ENCODE results near the gene TRIM28.

The TRIM28 gene

GRCh38 chr19:58585442-58586132 is 41.7 kb downstream of the TRIM28 start:
- Histone ChIP-seq H3K4me1 (ENCODE audit: control insufficient read depth, insufficient read depth, low read length) (peaks cover 5% of the 10 kb centered on the region), H3K9me3 (ENCODE audit: control insufficient read depth, low read length) (no peaks in the 10 kb centered on the region), H3K4me3 (ENCODE audit: low read length) (no peak overlapping the region), H3K27me3 (ENCODE audit: control insufficient read depth, insufficient read depth, low read length) (no peaks in the 10 kb centered on the region), H3K36me3 (ENCODE audit: control insufficient read depth, insufficient read depth, low read length) (peaks cover 11% of the 10 kb centered on the region), H3K9ac (ENCODE audit: low read length) (no peak overlapping the region)

- no peaks in the 10 kb centered on the region for H3K27me3 ChIP-seq (ENCODE audit: control insufficient read depth, insufficient read depth, low read length)
- peaks cover 11% of the 10 kb centered on the region for H3K36me3 ChIP-seq (ENCODE audit: control insufficient read depth, insufficient read depth, low read length)
- H3K4me3 ChIP-seq (ENCODE audit: low read length), result no peak overlapping the region
- H3K9ac ChIP-seq (ENCODE audit: low read length), result no peak overlapping the region
- peaks cover 2% of the 10 kb centered on the region for H3K4me1 ChIP-seq (ENCODE audit: control insufficient read depth, insufficient read depth, low read length)
- H3K9me3 ChIP-seq (ENCODE audit: control insufficient read depth, low read length), result no peaks in the 10 kb centered on the region
Observed at GRCh38 chr19:58586133-58586765, 42.4 kb downstream of the TRIM28 start.
